ENCODE measurements around the gene TOMM20. TPM values are rescaled to one million over a fixed set of nuclear protein-coding genes. Genes with fewer than 3 reads are reported as not detected.

The TOMM20 gene
- total RNA-seq, 3 donors from 2014 or later = 112 to 153 (median 112) TPM

DNA sequence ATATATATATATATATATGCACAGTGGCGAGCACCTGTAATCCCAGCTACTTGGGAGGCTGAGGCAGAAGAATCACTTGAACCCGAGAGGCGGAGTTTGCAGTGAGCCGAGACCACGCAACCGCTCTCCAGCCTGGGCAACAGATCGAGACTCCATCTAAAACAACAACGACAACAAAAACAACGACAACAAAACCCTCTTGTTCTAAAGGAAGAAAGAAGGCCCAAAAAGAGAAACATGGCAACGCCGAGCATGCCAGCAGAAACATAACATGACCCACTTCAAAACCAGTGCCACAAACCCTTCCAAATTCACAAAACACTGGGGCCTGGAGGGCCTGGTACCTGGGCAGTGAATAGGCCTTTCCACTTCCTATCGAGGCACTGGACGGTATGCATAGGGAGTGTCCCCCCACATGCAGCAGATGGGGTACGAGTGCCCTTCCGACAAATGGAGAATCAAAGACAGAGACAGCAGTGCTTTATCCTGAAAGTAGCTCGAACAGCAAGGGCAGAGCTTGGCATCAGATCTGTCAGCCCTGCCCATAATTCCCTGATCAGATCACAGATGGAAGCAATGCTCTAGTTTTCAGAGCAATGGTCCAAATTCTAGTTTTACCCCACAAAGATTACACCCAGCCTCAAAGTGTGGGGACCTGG is 52.0 kb downstream of the TOMM20 start:
- Histone ChIP-seq H3K4me1 (peaks cover 19 to 37% of the 10 kb centered on the region in 2 donors), H3K27me3 (no peaks in the 10 kb centered on the region), H3K36me3 (no peaks in the 10 kb centered on the region), H3K9me3 (no peaks in the 10 kb centered on the region), H3K4me3 (no peak overlapping the region), H3K27ac (peak overlapping the region; percentile 84 to 99)
- TF ChIP-seq POLR2A (IDR thresholded peaks at IDR 0.05) = no peak
- TF ChIP-seq, protein P1, sequence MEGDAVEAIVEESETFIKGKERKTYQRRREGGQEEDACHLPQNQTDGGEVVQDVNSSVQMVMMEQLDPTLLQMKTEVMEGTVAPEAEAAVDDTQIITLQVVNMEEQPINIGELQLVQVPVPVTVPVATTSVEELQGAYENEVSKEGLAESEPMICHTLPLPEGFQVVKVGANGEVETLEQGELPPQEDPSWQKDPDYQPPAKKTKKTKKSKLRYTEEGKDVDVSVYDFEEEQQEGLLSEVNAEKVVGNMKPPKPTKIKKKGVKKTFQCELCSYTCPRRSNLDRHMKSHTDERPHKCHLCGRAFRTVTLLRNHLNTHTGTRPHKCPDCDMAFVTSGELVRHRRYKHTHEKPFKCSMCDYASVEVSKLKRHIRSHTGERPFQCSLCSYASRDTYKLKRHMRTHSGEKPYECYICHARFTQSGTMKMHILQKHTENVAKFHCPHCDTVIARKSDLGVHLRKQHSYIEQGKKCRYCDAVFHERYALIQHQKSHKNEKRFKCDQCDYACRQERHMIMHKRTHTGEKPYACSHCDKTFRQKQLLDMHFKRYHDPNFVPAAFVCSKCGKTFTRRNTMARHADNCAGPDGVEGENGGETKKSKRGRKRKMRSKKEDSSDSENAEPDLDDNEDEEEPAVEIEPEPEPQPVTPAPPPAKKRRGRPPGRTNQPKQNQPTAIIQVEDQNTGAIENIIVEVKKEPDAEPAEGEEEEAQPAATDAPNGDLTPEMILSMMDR (IDR thresholded peaks at IDR 0.05) = no peak
- no peak for TF ChIP-seq POLR2AphosphoS5 (IDR thresholded peaks at IDR 0.05)
- intact Hi-C loops (cut with DNase I; ENCODE audit: low total_unique reads) = no loop called here
- no peak for DNase-seq (ENCODE audit: low spot score in 2 of 2)

DNA sequence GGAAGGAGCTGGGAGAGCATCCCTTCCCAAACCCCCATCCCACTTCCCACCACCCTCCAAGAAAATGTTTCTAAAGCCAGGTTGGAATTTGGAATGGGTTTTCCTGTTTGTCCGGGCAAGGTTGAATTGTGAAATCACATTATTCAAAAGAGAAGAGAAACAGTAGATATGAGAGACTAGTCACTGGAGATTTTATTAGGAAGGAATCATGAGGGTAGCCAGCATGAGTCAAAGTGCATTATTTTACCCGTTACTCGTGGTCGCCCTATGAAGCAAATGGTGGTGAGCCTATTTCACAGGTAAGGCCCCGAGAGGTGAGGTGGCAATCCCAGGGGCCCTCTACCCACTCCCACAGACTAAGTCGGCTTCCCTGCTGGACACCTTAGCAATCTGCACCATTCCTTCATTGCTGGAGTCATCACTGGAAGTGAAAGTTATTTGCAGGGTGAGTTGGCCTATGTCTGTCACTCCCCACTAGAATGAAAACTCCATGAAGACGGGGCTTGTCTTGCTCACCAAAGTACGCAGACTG is 52.8 kb downstream of the TOMM20 start:
- no peaks in the 10 kb centered on the region for H3K36me3 ChIP-seq
- intact Hi-C loops (cut with DNase I; ENCODE audit: low total_unique reads) = no loop called here
- H3K9me3 ChIP-seq = no peaks in the 10 kb centered on the region
- no peak for DNase-seq (ENCODE audit: low spot score in 2 of 2)
- peak overlapping the region; percentile 98 to 99 for H3K27ac ChIP-seq
- no peaks in the 10 kb centered on the region for H3K27me3 ChIP-seq
- peak overlapping the region in 2 of 3 donors; percentile 15 to 51 for H3K4me3 ChIP-seq
- peaks cover 19 to 37% of the 10 kb centered on the region in 2 donors for H3K4me1 ChIP-seq
- no peak for TF ChIP-seq POLR2A (IDR thresholded peaks at IDR 0.05)
- TF ChIP-seq, protein P1 (IDR thresholded peaks at IDR 0.05) = peak in 1 of 3 donors; percentile 24
- peak in 1 of 3 donors; percentile 38 for TF ChIP-seq POLR2AphosphoS5 (IDR thresholded peaks at IDR 0.05)

GRCh38 chr1:235075048-235075776 is 53.4 kb downstream of the TOMM20 start:
- Histone ChIP-seq H3K27me3 (no peaks in the 10 kb centered on the region), H3K4me3 (peak overlapping the region in 2 of 3 donors; percentile 15 to 51), H3K4me1 (peaks cover 19 to 37% of the 10 kb centered on the region in 2 donors), H3K9me3 (no peaks in the 10 kb centered on the region), H3K36me3 (no peaks in the 10 kb centered on the region), H3K27ac (peak overlapping the region; percentile 98 to 99)
- intact Hi-C loops (cut with DNase I; ENCODE audit: low total_unique reads) = no loop called here
- TF ChIP-seq POLR2AphosphoS5 (IDR thresholded peaks at IDR 0.05) (peak in 2 of 3 donors; percentile 27 to 63), POLR2A (IDR thresholded peaks at IDR 0.05) (no peak)
- TF ChIP-seq, protein P1 (IDR thresholded peaks at IDR 0.05) = no peak
- DNase-seq (ENCODE audit: low spot score in 2 of 2) = peak; percentile 66 to 72

- peaks cover 19 to 38% of the 10 kb centered on the region in 2 donors for H3K4me1 ChIP-seq
- DNase-seq (ENCODE audit: low spot score in 2 of 2) = peak; percentile 78 to 86
- TF ChIP-seq POLR2AphosphoS5 (IDR thresholded peaks at IDR 0.05) = peak; percentile 25 to 71 (median 66)
- TF ChIP-seq, protein P1 (IDR thresholded peaks at IDR 0.05) = no peak
These were observed 54.1 kb downstream of the TOMM20 start for GRCh38 chr1:235074523-235075047.

More at GRCh38 chr1:235074523-235075047, 54.1 kb downstream of the TOMM20 start:
- H3K36me3 ChIP-seq = no peaks in the 10 kb centered on the region
- no peaks in the 10 kb centered on the region for H3K27me3 ChIP-seq
- intact Hi-C loops (cut with DNase I; ENCODE audit: low total_unique reads) = loop anchor here (5.0 kb wide), 1 partner anchor 97 kb away; no protein-coding TSS in a partner anchor
- peak overlapping the region in 2 of 3 donors; percentile 15 to 51 for H3K4me3 ChIP-seq
- H3K27ac ChIP-seq = peak overlapping the region; percentile 98 to 99
- no peaks in the 10 kb centered on the region for H3K9me3 ChIP-seq

All from breast epithelium (tissue), 4 donors.